ENCODE data around the gene METRNL. TPM values are rescaled to one million over a fixed set of nuclear protein-coding genes. Genes with fewer than 3 reads are reported as not detected.

The METRNL gene
- total RNA-seq, 1 experiment from 2014 or later = 30.6 TPM

DNA sequence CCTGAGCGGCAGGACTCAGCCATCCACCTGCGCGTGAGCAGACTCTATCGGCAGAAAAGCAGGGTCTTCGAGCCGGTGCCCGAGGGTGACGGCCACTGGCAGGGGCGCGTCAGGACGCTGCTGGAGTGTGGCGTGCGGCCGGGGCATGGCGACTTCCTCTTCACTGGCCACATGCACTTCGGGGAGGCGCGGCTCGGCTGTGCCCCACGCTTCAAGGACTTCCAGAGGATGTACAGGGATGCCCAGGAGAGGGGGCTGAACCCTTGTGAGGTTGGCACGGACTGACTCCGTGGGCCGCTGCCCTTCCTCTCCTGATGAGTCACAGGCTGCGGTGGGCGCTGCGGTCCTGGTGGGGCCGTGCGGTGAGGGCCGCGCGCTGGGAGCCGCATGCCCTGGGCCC is 14.9 kb downstream of the METRNL start:
- H3K36me3 ChIP-seq (ENCODE audit: low read depth, low read length) = no peaks in the 10 kb centered on the region
- intact Hi-C loops (cut with micrococcal nuclease) = no loop called here
- H3K4me1 ChIP-seq (ENCODE audit: insufficient read depth, low read length) = peaks cover 32% of the 10 kb centered on the region
- no peaks in the 10 kb centered on the region for H3F3A ChIP-seq (ENCODE audit: low read length, unreplicated experiment)
- no peak overlapping the region for H3K9ac ChIP-seq (ENCODE audit: low read length)
- H3K27me3 ChIP-seq (ENCODE audit: low read length) = no peaks in the 10 kb centered on the region
- POLR2A ChIA-PET (ENCODE audit: unreplicated experiment) = no interaction called here
- no peak overlapping the region for H3K4me3 ChIP-seq (ENCODE audit: low read length)
- no peak overlapping the region for H3K4me2 ChIP-seq (ENCODE audit: low read length)
- no peak overlapping the region for H2AFZ ChIP-seq (ENCODE audit: low read length)
- CTCF ChIA-PET = no interaction called here
- no peaks in the 10 kb centered on the region for H3K9me2 ChIP-seq (replicated peaks; ENCODE audit: low read length)
- H3K79me2 ChIP-seq (ENCODE audit: low read length) = no peaks in the 10 kb centered on the region
- DNase-seq (no peak), ATAC-seq (no peak)
- no peaks in the 10 kb centered on the region for H4K20me1 ChIP-seq (ENCODE audit: low read length)
- no peak for TF ChIP-seq EZH2 (IDR thresholded peaks at IDR 0.05; ENCODE audit: low read length, unreplicated experiment)
- no peak for TF ChIP-seq EZH2phosphoT487 (IDR thresholded peaks at IDR 0.05; ENCODE audit: borderline replicate concordance, low read length)
- no TSS peak for BruUV-seq (replicated peaks)
- no peak overlapping the region for H3K27ac ChIP-seq (ENCODE audit: low read length)
- H3K9me3 ChIP-seq (ENCODE audit: low read length) = no peaks in the 10 kb centered on the region

DNA sequence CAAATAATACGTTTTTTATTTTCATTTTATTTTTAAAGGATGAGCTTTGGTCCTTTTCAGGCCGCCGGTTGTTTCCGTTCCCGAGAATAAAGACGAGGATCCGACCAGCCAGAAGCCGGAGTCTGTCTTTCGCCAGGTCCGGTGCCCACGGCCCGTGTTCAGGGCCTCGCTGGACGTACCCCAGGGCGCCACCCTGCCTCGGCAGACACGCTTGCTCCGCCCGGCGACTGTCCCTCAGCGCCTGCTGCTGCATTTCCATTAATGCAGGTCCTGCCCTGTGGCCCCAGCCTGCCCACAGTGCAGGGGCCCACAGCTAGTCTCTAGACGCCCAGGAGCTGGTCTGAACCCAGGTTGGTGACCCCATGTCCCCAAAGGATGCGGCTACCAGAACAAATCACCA is 15.6 kb downstream of the METRNL start:
- Histone ChIP-seq H3K79me2 (ENCODE audit: low read length) (no peaks in the 10 kb centered on the region), H4K20me1 (ENCODE audit: low read length) (no peaks in the 10 kb centered on the region)
- POLR2A ChIA-PET (ENCODE audit: unreplicated experiment) = no interaction called here

DNA sequence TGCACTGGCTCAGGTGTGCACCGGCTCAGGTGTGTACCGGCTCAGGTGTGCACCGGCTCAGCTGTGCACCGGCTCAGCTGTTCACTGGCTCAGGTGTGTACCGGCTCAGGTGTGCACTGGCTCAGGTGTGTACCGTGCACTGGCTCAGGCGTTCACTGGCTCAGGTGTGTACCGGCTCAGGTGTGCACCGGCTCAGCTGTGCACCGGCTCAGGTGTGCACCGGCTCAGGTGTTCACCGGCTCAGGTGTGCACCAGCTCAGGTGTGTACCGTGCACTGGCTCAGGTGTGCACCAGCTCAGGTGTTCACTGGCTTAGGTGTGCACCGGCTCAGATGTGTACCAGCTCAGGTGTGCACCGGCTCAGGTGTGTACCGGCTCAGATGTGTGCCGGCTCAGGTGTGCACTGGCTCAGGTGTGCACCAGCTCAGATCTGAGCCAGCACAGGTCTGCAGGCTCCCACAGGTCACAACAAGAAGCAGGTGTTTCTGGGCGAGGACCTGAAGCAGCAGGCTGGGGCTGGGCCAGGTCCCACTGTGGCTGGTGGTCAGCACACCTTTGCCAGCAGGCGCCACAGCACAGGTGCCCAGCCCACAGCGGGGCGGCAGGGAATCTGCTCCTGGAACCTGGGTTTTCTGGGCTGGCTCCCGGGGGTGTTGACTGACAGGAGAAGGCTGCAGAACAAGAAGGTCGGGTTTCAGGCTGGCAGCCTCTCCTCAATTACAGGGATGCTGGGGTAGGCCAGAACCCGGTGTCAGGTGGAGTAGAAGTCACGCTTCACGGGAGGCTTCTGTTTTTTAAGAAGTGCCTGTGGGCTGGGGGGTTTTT is 17.2 kb downstream of the METRNL start:
- peaks cover 9% of the 10 kb centered on the region for H3K27me3 ChIP-seq (ENCODE audit: low read length)
- no peak overlapping the region for H3K4me3 ChIP-seq (ENCODE audit: low read length)
- CTCF ChIA-PET = no interaction called here
- BruUV-seq (replicated peaks) = no TSS peak
- H3K9me2 ChIP-seq (replicated peaks; ENCODE audit: low read length) = no peaks in the 10 kb centered on the region
- H3K4me1 ChIP-seq (ENCODE audit: insufficient read depth, low read length) = peaks cover 15% of the 10 kb centered on the region; the same call in 1 of the 2 replicates
- ATAC-seq (peak; percentile 75), DNase-seq (peak; percentile 76)
- H4K20me1 ChIP-seq (ENCODE audit: low read length) = no peaks in the 10 kb centered on the region
- H3K79me2 ChIP-seq (ENCODE audit: low read length) = no peaks in the 10 kb centered on the region
- no peaks in the 10 kb centered on the region for H3K9me3 ChIP-seq (ENCODE audit: low read length)
- POLR2A ChIA-PET (ENCODE audit: unreplicated experiment) = no interaction called here
- no peaks in the 10 kb centered on the region for H3K36me3 ChIP-seq (ENCODE audit: low read depth, low read length)
- H3K4me2 ChIP-seq (ENCODE audit: low read length) = peak overlapping the region; percentile 17; the same call in 1 of the 2 replicates
- no peak for TF ChIP-seq EZH2phosphoT487 (IDR thresholded peaks at IDR 0.05; ENCODE audit: borderline replicate concordance, low read length)
- TF ChIP-seq, protein P1, sequence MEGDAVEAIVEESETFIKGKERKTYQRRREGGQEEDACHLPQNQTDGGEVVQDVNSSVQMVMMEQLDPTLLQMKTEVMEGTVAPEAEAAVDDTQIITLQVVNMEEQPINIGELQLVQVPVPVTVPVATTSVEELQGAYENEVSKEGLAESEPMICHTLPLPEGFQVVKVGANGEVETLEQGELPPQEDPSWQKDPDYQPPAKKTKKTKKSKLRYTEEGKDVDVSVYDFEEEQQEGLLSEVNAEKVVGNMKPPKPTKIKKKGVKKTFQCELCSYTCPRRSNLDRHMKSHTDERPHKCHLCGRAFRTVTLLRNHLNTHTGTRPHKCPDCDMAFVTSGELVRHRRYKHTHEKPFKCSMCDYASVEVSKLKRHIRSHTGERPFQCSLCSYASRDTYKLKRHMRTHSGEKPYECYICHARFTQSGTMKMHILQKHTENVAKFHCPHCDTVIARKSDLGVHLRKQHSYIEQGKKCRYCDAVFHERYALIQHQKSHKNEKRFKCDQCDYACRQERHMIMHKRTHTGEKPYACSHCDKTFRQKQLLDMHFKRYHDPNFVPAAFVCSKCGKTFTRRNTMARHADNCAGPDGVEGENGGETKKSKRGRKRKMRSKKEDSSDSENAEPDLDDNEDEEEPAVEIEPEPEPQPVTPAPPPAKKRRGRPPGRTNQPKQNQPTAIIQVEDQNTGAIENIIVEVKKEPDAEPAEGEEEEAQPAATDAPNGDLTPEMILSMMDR (conservative IDR thresholded peaks at IDR 0.05; ENCODE audit: low read depth, low read length) = no peak
- no peak for TF ChIP-seq EZH2 (IDR thresholded peaks at IDR 0.05; ENCODE audit: low read length, unreplicated experiment)
- H3K27ac ChIP-seq (ENCODE audit: low read length) = no peak overlapping the region
- H3F3A ChIP-seq (ENCODE audit: low read length, unreplicated experiment) = no peaks in the 10 kb centered on the region
- no peak overlapping the region for H3K9ac ChIP-seq (ENCODE audit: low read length)
- no peak overlapping the region for H2AFZ ChIP-seq (ENCODE audit: low read length)
- intact Hi-C loops (cut with micrococcal nuclease) = no loop called here

More for the DNA sequence above, 15.6 kb downstream of the METRNL start:
- Histone ChIP-seq H3K9me3 (ENCODE audit: low read length) (no peaks in the 10 kb centered on the region), H3K9ac (ENCODE audit: low read length) (no peak overlapping the region), H3K27me3 (ENCODE audit: low read length) (peaks cover 6% of the 10 kb centered on the region), H3K4me2 (ENCODE audit: low read length) (no peak overlapping the region), H2AFZ (ENCODE audit: low read length) (no peak overlapping the region), H3K4me3 (ENCODE audit: low read length) (no peak overlapping the region), H3K36me3 (ENCODE audit: low read depth, low read length) (no peaks in the 10 kb centered on the region), H3F3A (ENCODE audit: low read length, unreplicated experiment) (no peaks in the 10 kb centered on the region), H3K9me2 (replicated peaks; ENCODE audit: low read length) (no peaks in the 10 kb centered on the region), H3K4me1 (ENCODE audit: insufficient read depth, low read length) (peaks cover 27% of the 10 kb centered on the region; the same call in 1 of the 2 replicates), H3K27ac (ENCODE audit: low read length) (no peak overlapping the region)
- TF ChIP-seq EZH2 (IDR thresholded peaks at IDR 0.05; ENCODE audit: low read length, unreplicated experiment) (no peak), EZH2phosphoT487 (IDR thresholded peaks at IDR 0.05; ENCODE audit: borderline replicate concordance, low read length) (no peak)
- TF ChIP-seq, protein P1 (conservative IDR thresholded peaks at IDR 0.05; ENCODE audit: low read depth, low read length) = no peak
- no TSS peak for BruUV-seq (replicated peaks)
- ATAC-seq (no peak), DNase-seq (no peak)
- intact Hi-C loops (cut with micrococcal nuclease) = no loop called here
- CTCF ChIA-PET = no interaction called here

Measured in PC-3 (cell line).